GM13976 (cell line): ENCODE measurements around the gene TUBGCP6.

Source experiments
- DNase-seq: peaks from one replicate; pipeline ENCODE4 v3.0.0; 2012; ENCODE audit warnings: low spot score
- CTCF ChIP-seq: IDR thresholded peaks from 2 replicates; pipeline ENCODE4 v1.5.1; 2012; ENCODE audit warnings: borderline replicate concordance, mild to moderate bottlenecking; ENCODE audit not compliant: insufficient read depth; ENCODE audit errors: extremely low read depth, missing control alignments, control extremely low read depth
- in situ Hi-C: fragments of 300-500 bp; cut with MboI; formaldehyde crosslinking; loops from one replicate; pipeline ENCODE4 v1.12.0; 2022; ENCODE audit warnings: low sequenced_read_pairs, mixed read lengths, inconsistent platforms; ENCODE audit not compliant: unreplicated experiment

The TUBGCP6 gene

GRCh38 chr22:50199829-50200460 lies 44.9 kb downstream of the TUBGCP6 start:
- DNase-seq, result no peak
- in situ Hi-C loops, result loop anchor here (10.0 kb wide), 1 partner anchor 45 kb away; no protein-coding TSS in a partner anchor
- no peak for TF ChIP-seq CTCF

GRCh38 chr22:50199251-50199721 lies 45.5 kb downstream of the TUBGCP6 start:
- no peak for TF ChIP-seq CTCF
- in situ Hi-C loops, result no loop called here
- DNase-seq, result no peak

- TF ChIP-seq CTCF, result no peak
- DNase-seq, result no peak
- in situ Hi-C loops, result no loop called here
These were observed 46.2 kb downstream of the TUBGCP6 start for GRCh38 chr22:50198624-50199017.

GRCh38 chr22:50197856-50198623 lies 46.8 kb downstream of the TUBGCP6 start:
- no peak for DNase-seq
- in situ Hi-C loops, result no loop called here
- TF ChIP-seq CTCF, result no peak

GRCh38 chr22:50197000-50197800 lies 47.6 kb downstream of the TUBGCP6 start:
- TF ChIP-seq CTCF, result no peak
- DNase-seq, result no peak
- in situ Hi-C loops, result no loop called here

- in situ Hi-C loops, result no loop called here
- no peak for TF ChIP-seq CTCF
- no peak for DNase-seq
These were observed 48.6 kb downstream of the TUBGCP6 start for GRCh38 chr22:50196256-50196655.
